Upper lobe of right lung (tissue), 1 donor: ENCODE results near the gene TANC1. TPM values are rescaled to one million over a fixed set of nuclear protein-coding genes. Genes with fewer than 3 reads are reported as not detected.
A peak's percentile ranks its signal among the peaks of the same experiment; 100 is the strongest.

Experiments
- ATAC-seq: fragments of 200-7000 bp; cut with Tn5 transposase; one replicate; pipeline ENCODE4 v1.9.1; 2020; ENCODE audit warnings: mild to moderate bottlenecking, moderate library complexity
- DNase-seq: peaks from one replicate; pipeline ENCODE4 v3.0.0-alpha.2; 2020
- H3K27ac ChIP-seq: fragments of 200-600 bp; one replicate; pipeline ENCODE4 v1.8.0; 2022
- H3K27me3 ChIP-seq: fragments of 200-600 bp; one replicate; pipeline ENCODE4 v1.8.0; 2022; ENCODE audit warnings: mild to moderate bottlenecking
- H3K36me3 ChIP-seq: fragments of 200-600 bp; one replicate; pipeline ENCODE4 v1.8.0; 2022
- H3K4me1 ChIP-seq: fragments of 200-600 bp; one replicate; pipeline ENCODE4 v1.8.0; 2022
- H3K4me3 ChIP-seq: fragments of 200-600 bp; one replicate; pipeline ENCODE4 v1.8.0; 2022; ENCODE audit warnings: mild to moderate bottlenecking
- H3K9me3 ChIP-seq: fragments of 200-600 bp; one replicate; pipeline ENCODE4 v1.8.0; 2022
- CTCF ChIP-seq: fragments of 200-600 bp; IDR thresholded peaks from one replicate; pipeline ENCODE4 v1.8.0; 2022; ENCODE audit warnings: antibody characterized with exemption
- intact Hi-C: fragments of 100-400 bp; cut with DNase I; formaldehyde crosslinking; loops from one replicate; pipeline ENCODE4 v1.11.0; 2022
- total RNA-seq: library from RNA; stranded (reverse); fragmentation: NEBNext Ultra II Directional; extraction: Animal tissue kit (Norgen Biotek cat#: 25700); gene quantifications from one replicate; pipeline ENCODE4 v1.2.1, GENCODE V29; 2021
- donor health status: DM: no; HTN: yes; CAD: no; lungs with severe emphysema.

TANC1 gene
- total RNA-seq, 1 donor from 2014 or later = 60.4 TPM

DNA sequence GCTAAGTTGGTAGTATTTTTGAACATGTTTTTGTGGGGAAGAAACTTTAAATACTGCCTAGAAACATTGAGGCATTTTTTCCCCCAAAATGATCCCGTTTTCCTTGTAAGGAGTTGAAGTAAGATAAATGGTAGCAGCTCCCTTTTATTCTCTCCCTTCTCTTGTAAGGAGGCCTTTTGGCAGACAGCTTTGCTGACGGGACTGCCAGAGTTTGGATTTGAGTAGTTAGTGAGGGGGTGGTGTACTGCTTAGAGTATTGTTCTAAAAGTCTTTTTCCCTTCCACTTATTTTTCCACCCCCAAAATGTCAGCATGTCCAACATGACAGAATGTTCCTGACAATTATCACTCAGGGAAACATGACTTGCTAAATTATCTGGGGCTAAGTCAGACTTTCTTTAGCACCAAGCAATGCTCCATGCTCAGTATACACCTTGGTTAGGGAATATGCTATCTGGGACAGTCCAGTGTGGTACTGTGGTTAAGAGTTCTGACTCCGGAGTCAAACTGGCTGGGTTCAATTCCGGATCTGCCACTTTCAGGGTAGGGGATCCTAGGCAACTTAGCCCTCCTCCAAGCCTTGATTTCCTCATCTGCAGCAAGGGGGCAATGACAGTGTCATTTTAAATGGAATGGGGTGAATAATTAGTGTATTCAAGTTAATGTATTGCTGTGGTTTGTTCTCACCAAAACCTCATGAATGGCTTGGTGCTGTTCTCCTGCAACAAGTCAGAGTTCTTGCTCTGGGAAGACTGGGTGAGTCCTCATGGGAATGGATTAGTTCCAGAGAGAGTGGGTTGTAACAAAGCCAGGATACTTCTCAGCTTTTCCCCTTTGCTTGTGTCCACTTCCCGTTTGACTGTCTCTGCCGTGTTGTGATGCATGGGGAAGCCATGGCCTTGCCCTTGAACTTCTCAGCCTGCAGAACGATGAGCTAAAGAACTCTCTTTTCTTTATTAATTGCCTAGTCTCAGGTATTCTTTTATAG is 116.2 kb downstream of the TANC1 start:
- ATAC-seq (no peak), DNase-seq (no peak)
- TF ChIP-seq CTCF = no peak
- H3K4me1 ChIP-seq = peaks cover 41% of the 10 kb centered on the region
- no peak overlapping the region for H3K4me3 ChIP-seq
- no peaks in the 10 kb centered on the region for H3K36me3 ChIP-seq
- intact Hi-C loops = no loop called here
- H3K27ac ChIP-seq = peak overlapping the region; percentile 56
- no peaks in the 10 kb centered on the region for H3K9me3 ChIP-seq
- H3K27me3 ChIP-seq = no peaks in the 10 kb centered on the region

- Histone ChIP-seq H3K27me3 (no peaks in the 10 kb centered on the region), H3K4me1 (peaks cover 56% of the 10 kb centered on the region), H3K36me3 (no peaks in the 10 kb centered on the region), H3K9me3 (no peaks in the 10 kb centered on the region), H3K4me3 (no peak overlapping the region), H3K27ac (no peak overlapping the region)
- DNase-seq = no peak
- TF ChIP-seq CTCF = no peak
- intact Hi-C loops = no loop called here
- no peak for ATAC-seq
Observed at GRCh38 chr2:159086342-159086741, 117.9 kb downstream of the TANC1 start.

DNA sequence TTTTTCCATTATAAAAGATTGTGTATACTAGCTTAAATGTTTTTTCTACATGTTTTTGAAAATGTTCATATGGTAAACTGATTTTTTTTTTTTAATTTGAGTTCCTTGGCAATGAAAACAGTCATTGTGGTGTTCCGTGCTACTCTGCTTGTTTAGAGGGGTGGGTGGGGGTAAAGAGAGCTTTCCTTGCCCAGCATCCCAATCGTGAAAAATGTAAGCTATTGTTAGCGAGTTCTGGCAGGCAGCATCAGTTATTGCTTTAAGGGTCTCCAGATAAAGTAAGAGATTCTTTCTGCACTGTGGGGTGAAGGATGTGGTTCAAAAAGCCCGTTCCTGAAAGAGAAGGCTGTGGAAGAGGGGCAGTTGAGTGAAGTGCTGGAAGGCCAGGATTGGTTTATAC is 118.4 kb downstream of the TANC1 start:
- intact Hi-C loops = no loop called here
- H3K36me3 ChIP-seq = no peaks in the 10 kb centered on the region
- no peak for DNase-seq
- ATAC-seq = no peak
- no peak overlapping the region for H3K4me3 ChIP-seq
- H3K27me3 ChIP-seq = no peaks in the 10 kb centered on the region
- peaks cover 61% of the 10 kb centered on the region for H3K4me1 ChIP-seq
- no peaks in the 10 kb centered on the region for H3K9me3 ChIP-seq
- TF ChIP-seq CTCF = no peak
- H3K27ac ChIP-seq = peak overlapping the region; percentile 9

DNA sequence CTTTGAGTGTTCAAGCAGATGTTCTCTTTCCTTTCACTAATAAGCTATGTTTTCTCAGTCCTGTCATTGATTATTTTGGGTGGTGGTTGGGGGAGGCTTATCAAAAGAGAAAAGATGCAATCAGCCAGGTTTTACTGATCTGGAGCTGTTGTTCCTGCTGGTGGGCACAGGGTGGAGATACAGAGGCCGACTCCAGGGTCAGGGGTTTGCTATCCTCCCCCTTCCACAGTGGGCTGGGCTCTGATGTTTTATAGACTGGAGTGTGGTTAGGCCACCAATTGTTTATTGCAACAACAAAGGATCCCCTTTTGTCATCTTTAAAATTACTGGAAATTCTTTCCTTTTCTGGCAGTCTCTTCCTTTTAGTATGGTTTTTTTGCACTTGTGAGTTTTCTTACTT is 120.5 kb downstream of the TANC1 start:
- Histone ChIP-seq H3K36me3 (no peaks in the 10 kb centered on the region), H3K27ac (no peak overlapping the region), H3K27me3 (no peaks in the 10 kb centered on the region), H3K9me3 (no peaks in the 10 kb centered on the region), H3K4me1 (peaks cover 77% of the 10 kb centered on the region), H3K4me3 (no peak overlapping the region)
- no peak for TF ChIP-seq CTCF
- intact Hi-C loops = no loop called here
- DNase-seq = no peak
- ATAC-seq = no peak

DNA sequence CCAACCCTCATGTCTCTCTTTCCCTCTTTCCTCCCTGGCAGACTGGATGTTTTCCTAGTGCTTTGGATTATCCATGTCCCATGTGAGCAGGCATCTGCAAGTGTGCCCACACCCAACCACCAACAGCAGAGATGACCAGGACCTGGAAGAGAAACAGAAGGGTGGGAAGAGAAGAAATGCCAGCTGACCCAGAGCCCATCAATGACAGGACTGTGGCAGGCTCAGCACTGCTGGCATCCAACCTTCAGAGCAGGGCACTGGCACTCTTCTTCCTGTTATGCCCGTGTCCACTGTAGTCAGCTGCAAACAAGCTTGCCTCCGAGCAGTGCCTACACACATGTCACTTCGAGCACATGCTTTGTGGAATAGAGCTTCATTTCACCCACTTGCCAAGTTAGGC is 121.1 kb downstream of the TANC1 start:
- peaks cover 74% of the 10 kb centered on the region for H3K4me1 ChIP-seq
- H3K9me3 ChIP-seq = no peaks in the 10 kb centered on the region
- H3K27me3 ChIP-seq = no peaks in the 10 kb centered on the region
- TF ChIP-seq CTCF = no peak
- H3K27ac ChIP-seq = peak overlapping the region; percentile 25
- H3K4me3 ChIP-seq = no peak overlapping the region
- ATAC-seq = no peak
- no peak for DNase-seq
- intact Hi-C loops = no loop called here
- H3K36me3 ChIP-seq = no peaks in the 10 kb centered on the region
